Endothelial cell of hepatic sinusoid (primary cell): ENCODE measurements around the gene PRRX1.

ENCODE experiments used
- in situ Hi-C: cut with HindIII; loops from 2 replicates; pipeline ENCODE4 v1.10.0; 2017; ENCODE audit warnings: low sequenced_read_pairs

PRRX1 gene

GRCh38 chr1:170686291-170686690 is 22.4 kb downstream of the PRRX1 start:
- in situ Hi-C loops: no loop called here

- in situ Hi-C loops: no loop called here
Measured at GRCh38 chr1:170687621-170688020, 23.7 kb downstream of the PRRX1 start.

- in situ Hi-C loops: no loop called here
Measured at GRCh38 chr1:170691258-170691657, 27.3 kb downstream of the PRRX1 start.

- in situ Hi-C loops: no loop called here
Measured at GRCh38 chr1:170692866-170693575, 29.1 kb downstream of the PRRX1 start.

GRCh38 chr1:170694172-170694926 is 30.4 kb downstream of the PRRX1 start:
- in situ Hi-C loops: no loop called here

- in situ Hi-C loops: loop anchor here (5.0 kb wide), 1 partner anchor 39 kb away; no protein-coding TSS in a partner anchor
Measured at GRCh38 chr1:170695955-170696590, 32.1 kb downstream of the PRRX1 start.

GRCh38 chr1:170696591-170697290 is 32.8 kb downstream of the PRRX1 start:
- in situ Hi-C loops: loop anchor here (5.0 kb wide), 1 partner anchor 39 kb away; no protein-coding TSS in a partner anchor

- in situ Hi-C loops: loop anchor here (5.0 kb wide), 1 partner anchor 40 kb away; no protein-coding TSS in a partner anchor
Measured at GRCh38 chr1:170697316-170697715, 33.4 kb downstream of the PRRX1 start.

GRCh38 chr1:170698301-170699275 is 34.7 kb downstream of the PRRX1 start:
- in situ Hi-C loops: loop anchor here (5.0 kb wide), 1 partner anchor 41 kb away; no protein-coding TSS in a partner anchor

GRCh38 chr1:170699696-170700095 is 35.8 kb downstream of the PRRX1 start:
- in situ Hi-C loops: loop anchor here (5.0 kb wide), 1 partner anchor 42 kb away; no protein-coding TSS in a partner anchor

- in situ Hi-C loops: no loop called here
Measured at GRCh38 chr1:170700842-170701615, 37.1 kb downstream of the PRRX1 start.

- in situ Hi-C loops: no loop called here
Measured at GRCh38 chr1:170701962-170702361, 38.0 kb downstream of the PRRX1 start.

GRCh38 chr1:170703591-170703990 is 39.7 kb downstream of the PRRX1 start:
- in situ Hi-C loops: no loop called here

- in situ Hi-C loops: no loop called here
Measured at GRCh38 chr1:170704256-170704655, 40.3 kb downstream of the PRRX1 start.

- in situ Hi-C loops: no loop called here
Measured at GRCh38 chr1:170705981-170706380, 42.0 kb downstream of the PRRX1 start.

- in situ Hi-C loops: no loop called here
Measured at GRCh38 chr1:170707117-170707516, 43.2 kb downstream of the PRRX1 start.

- in situ Hi-C loops: no loop called here
Measured at GRCh38 chr1:170707959-170708655, 44.2 kb downstream of the PRRX1 start.

- in situ Hi-C loops: no loop called here
Measured at GRCh38 chr1:170711682-170712081, 47.8 kb downstream of the PRRX1 start.
